Omental fat pad (tissue), 4 donors: ENCODE data around the gene ZNF280C. TPM values are rescaled to one million over a fixed set of nuclear protein-coding genes. Genes with fewer than 3 reads are reported as not detected.

ENCODE experiments used
- ATAC-seq: fragments of 150-250 bp; one replicate; pipeline ENCODE4 v1.9.1; 2016; ENCODE audit warnings: mild to moderate bottlenecking, moderate library complexity; ENCODE audit not compliant: low FRiP score
- DNase-seq: peaks from one replicate; pipeline ENCODE4 v3.0.0-alpha.2; 2019; ENCODE audit warnings: low spot score
- CTCF ChIP-seq, 3 donors: fragments of 450-650 bp; IDR thresholded peaks; one replicate each; pipeline ENCODE4 v1.5.1; 2016 to 2017; ENCODE audit warnings: antibody characterized with exemption in 3 of 3, mild to moderate bottlenecking in 3 of 3, moderate library complexity in 2 of 3
- total RNA-seq, 4 donors: library from RNA; depleted of rRNA; stranded (reverse); fragments of >200 nt; gene quantifications; one replicate each; pipeline ENCODE4 v1.1.0, GENCODE V29; 2016

ZNF280C gene
- total RNA-seq, 4 donors from 2014 or later = 3.3 to 4.9 (median 4.2) TPM

- TF ChIP-seq CTCF (IDR thresholded peaks at IDR 0.05) = no peak
- DNase-seq = no peak
- ATAC-seq = no peak
Measured at GRCh38 chrX:130228871-130229270, 39.8 kb downstream of the ZNF280C start.

GRCh38 chrX:130224810-130225209, 43.9 kb downstream of the ZNF280C start:
- TF ChIP-seq CTCF (IDR thresholded peaks at IDR 0.05) = no peak
- DNase-seq (no peak), ATAC-seq (no peak)

GRCh38 chrX:130216320-130216719, 52.4 kb downstream of the ZNF280C start:
- ATAC-seq = no peak

GRCh38 chrX:130213376-130213775, 55.3 kb downstream of the ZNF280C start:
- no peak for TF ChIP-seq CTCF (IDR thresholded peaks at IDR 0.05)
- no peak for DNase-seq
- no peak for ATAC-seq

More at GRCh38 chrX:130216320-130216719, 52.4 kb downstream of the ZNF280C start:
- DNase-seq = no peak
- no peak for TF ChIP-seq CTCF (IDR thresholded peaks at IDR 0.05)

- DNase-seq (no peak), ATAC-seq (no peak)
Measured at GRCh38 chrX:130212371-130212770, 56.3 kb downstream of the ZNF280C start.

GRCh38 chrX:130211415-130212186, 57.1 kb downstream of the ZNF280C start:
- no peak for ATAC-seq

More at GRCh38 chrX:130212371-130212770, 56.3 kb downstream of the ZNF280C start:
- no peak for TF ChIP-seq CTCF (IDR thresholded peaks at IDR 0.05)

More at GRCh38 chrX:130211415-130212186, 57.1 kb downstream of the ZNF280C start:
- TF ChIP-seq CTCF (IDR thresholded peaks at IDR 0.05) = no peak
- no peak for DNase-seq
